Endothelial cell of umbilical vein (primary cell): ENCODE measurements around the gene C17orf67. TPM values are rescaled to one million over a fixed set of nuclear protein-coding genes. Genes with fewer than 3 reads are reported as not detected.

Source experiments
- BruUV-seq: library from RNA; stranded (reverse); fragments of 400-500 nt; replicated peaks from 2 replicates; lab custom pipeline; 2021; lab: Mats Ljungman, UMichigan
- CTCF ChIA-PET: fragments of 300-600, 350-600 bp; sonication (Branson Sonifier 250); formaldehyde crosslinking; loops from one replicate; lab custom pipeline; 2021; ENCODE audit warnings: antibody characterized with exemption, inconsistent platforms; lab: Charles Lee
- POLR2A ChIA-PET: fragments of 300-600, 350-600 bp; sonication (Branson Sonifier 250); formaldehyde crosslinking; loops from one replicate; lab custom pipeline; 2021; ENCODE audit warnings: antibody characterized with exemption, inconsistent platforms; lab: Charles Lee
- DNase-seq: peaks from one replicate; pipeline ENCODE4 v3.0.0-alpha.2; 2011; ENCODE audit warnings: low read depth, low spot score
- FAIRE-seq: peaks from 2 replicates; lab custom pipeline; 2011; peaks lifted over from hg19 to GRCh38; lab: Jason Lieb, UNC
- H2AFZ ChIP-seq: 2 replicates; pipeline ENCODE4 v1.6.0; 2012; ENCODE audit warnings: low read depth, low read length, control low read depth, inconsistent platforms
- H3K27ac ChIP-seq: 2 replicates; pipeline ENCODE4 v1.5.1; 2011; ENCODE audit warnings: low read depth, mild to moderate bottlenecking, control low read depth, low read length, moderate library complexity; ENCODE audit not compliant: insufficient read depth
- H3K27me3 ChIP-seq, 2 experiments: 2 replicates each; pipeline versions ENCODE4 v1.6.0 to v1.6.1; 2011; ENCODE audit warnings: low read length in 2 of 2, mixed read lengths in 1 of 2; ENCODE audit not compliant: control insufficient read depth in 2 of 2, insufficient read depth in 2 of 2
- H3K36me3 ChIP-seq, 2 experiments: 2 replicates in 1 of 2; 3 replicates in 1 of 2; pipeline ENCODE4 v1.5.1; 2011; ENCODE audit warnings: low read length in 2 of 2, mild to moderate bottlenecking in 1 of 2, moderate library complexity in 1 of 2; ENCODE audit not compliant: control insufficient read depth in 2 of 2, insufficient read depth in 2 of 2; ENCODE audit errors: extremely low read depth in 1 of 2
- H3K4me1 ChIP-seq: 3 replicates; pipeline ENCODE4 v1.5.1; 2011; ENCODE audit warnings: mild to moderate bottlenecking, low read length; ENCODE audit not compliant: control insufficient read depth, insufficient read depth; ENCODE audit errors: extremely low read depth
- H3K4me2 ChIP-seq: 2 replicates; pipeline ENCODE4 v1.6.1; 2011; ENCODE audit warnings: low read length, control low read depth, mixed read lengths; ENCODE audit not compliant: insufficient read depth
- H3K4me3 ChIP-seq, 3 experiments: fragments of 200-600 bp in 1 of 3; sonication (generic), shearing (Covaris generic) in 1 of 3; replicated peaks in 1 of 3; 2 replicates each; pipeline ENCODE4 v1.5.1; 2011 to 2016; ENCODE audit warnings: control low read depth in 3 of 3, low read length in 3 of 3, mild to moderate bottlenecking in 2 of 3, inconsistent platforms in 1 of 3, low read depth in 1 of 3, moderate library complexity in 1 of 3; ENCODE audit not compliant: insufficient read depth in 1 of 3
- H3K79me2 ChIP-seq: 2 replicates; pipeline ENCODE4 v1.6.0; 2012; ENCODE audit warnings: low read length, inconsistent platforms; ENCODE audit not compliant: control insufficient read depth, insufficient read depth
- H3K9ac ChIP-seq: replicated peaks from 2 replicates; pipeline ENCODE3; 2011; ENCODE audit warnings: low read length, control low read depth; ENCODE audit not compliant: insufficient read depth; ENCODE audit errors: extremely low read depth
- H3K9me1 ChIP-seq: replicated peaks from 3 replicates; pipeline ENCODE4 v1.6.0; 2011; ENCODE audit warnings: mild to moderate bottlenecking, low read length; ENCODE audit not compliant: control insufficient read depth, insufficient read depth; ENCODE audit errors: extremely low read depth
- H3K9me3 ChIP-seq: replicated peaks from 2 replicates; pipeline ENCODE4 v1.5.1; 2012; ENCODE audit warnings: low read length, inconsistent platforms; ENCODE audit not compliant: control insufficient read depth, insufficient read depth
- H4K20me1 ChIP-seq: replicated peaks from 2 replicates; pipeline ENCODE3; 2011; ENCODE audit warnings: mild to moderate bottlenecking, low read length; ENCODE audit not compliant: control insufficient read depth, insufficient read depth; ENCODE audit errors: extremely low read depth
- CTCF ChIP-seq, 2 donors: IDR thresholded peaks; 1 replicate in 1 of 2; 2 replicates in 1 of 2; pipeline ENCODE4 v1.5.1; 2011; ENCODE audit warnings: low read length in 2 of 2, mild to moderate bottlenecking in 2 of 2, moderate library complexity in 2 of 2, control low read depth in 1 of 2, inconsistent platforms in 1 of 2, low read depth in 1 of 2; ENCODE audit not compliant: insufficient read depth in 1 of 2; ENCODE audit errors: extremely low read depth in 1 of 2
- EZH2 ChIP-seq: IDR thresholded peaks from 2 replicates; pipeline ENCODE4 v1.6.1; 2012; ENCODE audit warnings: borderline replicate concordance, low read depth, mild to moderate bottlenecking, moderate library complexity, low read length, inconsistent platforms; ENCODE audit not compliant: severe bottlenecking
- FOS ChIP-seq: IDR thresholded peaks from 2 replicates; pipeline ENCODE4 v1.6.1; 2011; ENCODE audit warnings: mild to moderate bottlenecking, low read length, moderate library complexity, borderline replicate concordance; ENCODE audit not compliant: insufficient read depth
- GATA2 ChIP-seq: IDR thresholded peaks from 2 replicates; pipeline ENCODE4 v1.7.0; 2011; ENCODE audit warnings: low read depth, mild to moderate bottlenecking, moderate library complexity, mixed read lengths, low read length; ENCODE audit not compliant: insufficient read length, insufficient read depth
- JUN ChIP-seq: IDR thresholded peaks from 2 replicates; pipeline ENCODE4 v1.6.1; 2011; ENCODE audit warnings: borderline replicate concordance, low read depth; ENCODE audit not compliant: insufficient read length, insufficient read depth
- MAX ChIP-seq: IDR thresholded peaks from 2 replicates; pipeline ENCODE4 v1.6.1; 2011; ENCODE audit not compliant: insufficient read depth, insufficient read length
- MYC ChIP-seq: IDR thresholded peaks from one replicate; pipeline ENCODE4 v1.6.1; 2011; ENCODE audit warnings: mild to moderate bottlenecking, low read depth, low read length
- POLR2A ChIP-seq: IDR thresholded peaks from 2 replicates; pipeline ENCODE4 v1.6.1; 2012; ENCODE audit warnings: low read depth, mild to moderate bottlenecking, control low read depth, low read length
- POLR2AphosphoS5 ChIP-seq: IDR thresholded peaks from 2 replicates; pipeline ENCODE4 v1.6.1; 2012; ENCODE audit warnings: low read depth, mild to moderate bottlenecking, control low read depth, low read length, moderate library complexity; ENCODE audit not compliant: insufficient read depth
- dilution Hi-C: fragments of 300-500 bp; cut with MboI; formaldehyde crosslinking; loops from one replicate; pipeline ENCODE4 v1.15.0; 2019; ENCODE audit warnings: low sequenced_read_pairs; ENCODE audit not compliant: extremely low pct_ligation_motif_present
- intact Hi-C: fragments of 100-400 bp; cut with micrococcal nuclease; formaldehyde crosslinking; loops from one replicate; pipeline ENCODE4 v1.10.0; 2022
- polyA plus RNA-seq, 4 experiments: library from polyadenylated mRNA; depleted of rRNA in 3 of 4; stranded (reverse) in 3 of 4; unstranded in 1 of 4; fragments of >200 nt; gene quantifications; 2 replicates each; pipeline versions ENCODE4 v1.2.1 to v1.2.3, GENCODE V29; 2011 to 2012; ENCODE audit warnings: missing spikeins in 1 of 4
- total RNA-seq: library from RNA; stranded (reverse); gene quantifications from 2 replicates; pipeline ENCODE4 v1.2.3, GENCODE V29; 2021

Gene C17orf67
- total and polyA plus RNA-seq, 2 donors (not counting 3 experiments of a cell fraction or from before 2014, with no cell fraction given): 1.9 to 5.8 TPM

GRCh38 chr17:56762988-56763387, 70.7 kb downstream of the C17orf67 start:
- H3K9me3 ChIP-seq: no peaks in the 10 kb centered on the region
- no peak overlapping the region for H3K4me3 ChIP-seq
- no peak overlapping the region for H3K9ac ChIP-seq
- no peak for FAIRE-seq
- no peak overlapping the region for H2AFZ ChIP-seq
- no peaks in the 10 kb centered on the region for H4K20me1 ChIP-seq
- DNase-seq: no peak
- H3K4me1 ChIP-seq: no peaks in the 10 kb centered on the region
- no peaks in the 10 kb centered on the region for H3K9me1 ChIP-seq
- ChIA-PET POLR2A (no interaction called here), CTCF (interaction anchor here (1.4 to 2.3 kb wide), 2 partner anchors 17 to 47 kb away, joined by 8 to 14 read pairs; no protein-coding TSS in a partner anchor)
- H3K27ac ChIP-seq: no peak overlapping the region
- H3K27me3 ChIP-seq: peaks cover 2 to 7% of the 10 kb centered on the region in 2 experiments
- dilution Hi-C loops: no loop called here
- no peak overlapping the region for H3K4me2 ChIP-seq
- BruUV-seq: no TSS peak
- H3K36me3 ChIP-seq: no peaks in the 10 kb centered on the region
- TF ChIP-seq FOS (no peak), POLR2AphosphoS5 (no peak), MAX (no peak), MYC (no peak), CTCF (IDR thresholded peaks at IDR 0.05; ENCODE audit: extremely low read depth in 1 of 2, insufficient read depth in 1 of 2, low read depth in 1 of 2, low read length in 2 of 2) (no peak), EZH2 (no peak), GATA2 (no peak), JUN (no peak), POLR2A (no peak)
- intact Hi-C loops: no loop called here
- no peaks in the 10 kb centered on the region for H3K79me2 ChIP-seq
